CMK (cell line): ENCODE measurements around the gene RABEP1.
A peak's percentile ranks its signal among the peaks of the same experiment; 100 is the strongest.

Source experiments
- DNase-seq: peaks from one replicate; pipeline ENCODE4 v3.0.0-alpha.2; 2010; ENCODE audit warnings: low read depth

The RABEP1 gene

DNA sequence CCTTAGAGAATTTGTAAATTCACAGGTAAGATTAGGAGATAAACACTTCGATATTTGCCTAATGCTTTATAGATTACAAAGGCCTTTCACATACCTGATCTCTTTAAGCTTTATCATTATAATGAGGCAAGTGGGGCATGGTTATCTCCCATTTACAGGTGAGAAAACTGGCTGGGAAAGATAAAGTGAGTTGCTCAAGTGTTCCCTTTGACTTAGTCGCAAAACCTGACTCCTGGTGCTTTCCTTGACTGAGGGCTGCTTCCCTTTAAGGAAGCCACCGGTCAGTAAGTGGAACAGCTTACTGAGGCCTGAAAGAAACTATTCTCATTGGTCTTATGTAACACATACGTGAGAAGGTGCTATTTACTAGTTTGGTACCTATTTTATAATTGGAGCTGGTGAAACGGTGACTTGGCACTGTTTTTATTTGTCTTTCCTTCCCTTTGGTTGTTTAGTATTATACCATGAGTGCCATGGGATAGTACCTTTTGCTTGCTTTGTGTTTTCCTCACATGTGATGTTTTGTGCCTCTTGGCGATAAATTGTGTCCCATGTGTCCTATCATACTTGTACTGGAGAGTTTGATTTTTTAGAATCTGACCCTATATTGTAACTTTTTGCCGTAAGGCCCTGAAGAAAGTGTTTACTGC lies 80.2 kb downstream of the RABEP1 start:
- no peak for DNase-seq

GRCh38 chr17:5364156-5364555 lies 82.1 kb downstream of the RABEP1 start:
- no peak for DNase-seq

DNA sequence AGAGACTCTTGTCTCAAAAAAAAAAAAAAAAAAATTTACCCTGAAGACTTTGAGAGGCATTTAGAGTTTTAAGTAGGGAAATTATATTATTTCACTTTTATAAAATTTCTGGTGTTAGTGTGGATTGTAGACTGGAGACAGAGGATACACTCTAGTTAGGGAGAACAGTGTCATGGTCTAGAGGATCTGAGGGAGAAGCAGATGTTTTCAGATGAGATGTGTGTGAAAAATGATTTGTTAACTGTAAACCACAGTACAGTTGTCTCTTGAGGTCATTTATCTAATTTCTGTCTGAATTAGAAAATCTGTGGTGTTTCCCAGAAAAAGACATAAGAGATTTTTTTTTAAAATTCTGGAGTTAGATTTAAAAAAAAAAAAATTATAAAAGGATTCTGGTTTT lies 82.6 kb downstream of the RABEP1 start:
- no peak for DNase-seq

GRCh38 chr17:5365831-5366230 lies 83.7 kb downstream of the RABEP1 start:
- DNase-seq: no peak

GRCh38 chr17:5370411-5370810 lies 88.3 kb downstream of the RABEP1 start:
- DNase-seq: no peak

DNA sequence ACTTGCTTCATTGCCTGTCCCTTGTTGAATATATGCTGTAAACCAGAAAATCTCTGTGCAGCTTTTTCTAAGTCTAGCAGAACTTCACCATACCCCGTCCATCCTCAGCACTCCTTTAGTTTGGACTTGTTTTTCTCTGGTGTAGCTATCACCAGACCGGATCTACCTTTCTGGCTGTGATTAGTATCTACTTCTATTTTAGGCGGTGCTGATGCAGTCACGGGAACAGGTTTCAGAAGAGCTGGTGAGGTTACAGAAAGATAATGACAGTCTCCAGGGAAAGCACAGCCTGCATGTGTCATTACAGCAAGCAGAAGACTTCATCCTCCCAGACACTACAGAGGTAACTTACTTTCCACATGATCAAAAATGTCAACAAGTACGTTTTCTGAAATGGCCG lies 91.0 kb downstream of the RABEP1 start:
- no peak for DNase-seq

DNA sequence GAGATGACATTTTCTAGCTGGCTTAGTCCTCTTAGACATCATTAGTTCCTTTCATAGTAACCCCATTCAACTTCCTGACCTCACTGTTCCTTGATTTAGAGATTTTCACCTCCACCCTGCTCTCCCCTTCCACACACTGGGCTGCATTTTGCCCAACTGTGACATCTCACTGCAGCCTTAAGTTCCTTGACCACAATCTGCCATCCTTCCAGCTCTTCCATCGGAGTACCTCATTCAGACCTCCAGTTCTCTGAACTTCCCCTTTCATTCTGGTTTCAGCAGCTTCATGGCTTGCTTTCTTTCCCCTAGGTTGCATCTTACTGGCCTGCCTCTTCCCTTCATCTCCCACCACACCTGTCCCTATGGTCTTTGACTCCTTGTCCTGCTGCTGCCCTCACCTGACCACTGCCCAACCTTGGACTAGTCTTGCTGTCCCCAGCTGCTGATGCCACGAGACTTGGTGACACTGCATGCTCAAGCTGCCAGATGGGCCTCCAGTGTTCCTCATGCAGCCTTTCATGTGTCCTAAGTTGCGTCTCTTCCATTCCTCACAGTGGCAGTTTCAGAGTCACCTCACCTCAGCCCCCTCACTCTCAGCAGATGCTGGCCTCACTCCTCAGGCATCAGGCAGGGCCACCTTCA lies 96.6 kb downstream of the RABEP1 start:
- no peak for DNase-seq

- no peak for DNase-seq
These were observed 97.4 kb downstream of the RABEP1 start for GRCh38 chr17:5379351-5380107.

DNA sequence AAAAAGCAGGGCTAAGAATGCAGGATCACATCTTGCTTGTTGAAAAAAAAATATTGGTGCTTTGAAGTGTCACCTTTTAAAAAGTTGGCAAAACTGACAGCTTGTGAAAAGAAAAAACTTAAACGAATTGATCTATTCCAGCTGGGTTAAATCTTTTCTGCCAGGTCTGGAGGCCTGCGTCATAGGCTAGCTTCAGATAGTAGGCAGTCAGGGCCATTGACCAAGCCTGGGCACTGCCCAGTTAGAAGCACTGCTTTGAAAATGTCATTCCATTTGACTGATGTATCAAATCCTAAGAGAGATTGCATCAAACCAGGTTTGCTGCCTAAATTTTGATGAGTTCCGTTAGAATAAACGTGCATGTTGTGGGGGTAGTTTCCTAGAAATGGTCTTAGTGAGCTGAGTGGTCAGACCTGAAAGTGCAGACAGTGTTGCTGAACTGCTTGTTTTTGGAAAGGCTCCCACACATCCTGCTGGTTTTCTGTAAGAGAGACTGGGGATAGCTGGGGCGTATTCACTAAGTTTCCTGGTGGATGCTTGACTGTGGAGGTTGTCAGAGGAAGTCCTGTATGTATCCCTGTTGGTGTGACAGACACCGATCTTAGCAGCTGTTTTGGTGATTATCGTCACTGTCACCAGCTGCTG lies 98.5 kb downstream of the RABEP1 start:
- no peak for DNase-seq

GRCh38 chr17:5381542-5381941 lies 99.5 kb downstream of the RABEP1 start:
- DNase-seq: no peak

GRCh38 chr17:5391678-5392077 lies 109.6 kb downstream of the RABEP1 start:
- DNase-seq: no peak

- no peak for DNase-seq
These were observed 114.5 kb downstream of the RABEP1 start for GRCh38 chr17:5396612-5397011.

DNA sequence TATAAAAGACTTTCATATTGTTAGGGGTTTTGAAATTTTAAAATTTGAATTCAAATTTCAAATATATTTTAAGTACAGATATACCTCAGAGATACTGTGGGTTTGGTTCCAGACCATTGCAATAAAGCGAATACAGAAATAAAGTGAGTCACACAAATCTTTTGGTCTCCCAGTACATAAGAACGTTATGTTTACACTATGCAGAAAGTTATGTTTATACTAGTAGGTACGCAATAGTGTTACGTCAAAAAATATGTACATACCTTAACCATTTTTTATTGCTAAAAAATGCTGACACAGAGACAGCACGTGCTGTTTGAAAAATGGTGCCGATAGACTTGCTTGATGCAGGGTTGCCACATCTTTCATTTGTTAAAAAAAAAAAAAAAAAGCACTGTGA lies 117.7 kb downstream of the RABEP1 start:
- no peak for DNase-seq

- DNase-seq: no peak
These were observed 123.3 kb downstream of the RABEP1 start for GRCh38 chr17:5405400-5405799.

DNA sequence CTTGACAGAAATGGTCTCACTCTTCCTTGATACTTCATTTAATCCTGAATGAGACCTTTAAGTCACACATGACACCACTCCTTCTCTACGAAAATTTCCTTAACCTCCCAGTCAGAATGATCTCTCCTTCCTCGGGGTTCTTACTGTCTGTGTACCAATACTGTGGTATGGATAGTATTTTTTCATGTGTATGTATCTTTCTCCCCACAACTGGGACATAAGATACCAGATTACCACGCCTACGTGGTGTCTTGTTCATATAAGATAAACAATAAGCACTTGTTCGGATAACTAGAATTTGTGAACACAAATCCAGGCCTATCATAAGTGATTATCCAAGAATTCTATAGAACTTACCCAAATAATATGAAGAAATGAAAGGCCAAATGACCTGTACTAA lies 126.1 kb downstream of the RABEP1 start:
- DNase-seq: no peak

- DNase-seq: no peak
These were observed 128.6 kb downstream of the RABEP1 start for GRCh38 chr17:5410594-5411272.

GRCh38 chr17:5413682-5414081 lies 131.6 kb downstream of the RABEP1 start:
- no peak for DNase-seq

GRCh38 chr17:5416901-5417300 lies 134.8 kb downstream of the RABEP1 start:
- DNase-seq: no peak

DNA sequence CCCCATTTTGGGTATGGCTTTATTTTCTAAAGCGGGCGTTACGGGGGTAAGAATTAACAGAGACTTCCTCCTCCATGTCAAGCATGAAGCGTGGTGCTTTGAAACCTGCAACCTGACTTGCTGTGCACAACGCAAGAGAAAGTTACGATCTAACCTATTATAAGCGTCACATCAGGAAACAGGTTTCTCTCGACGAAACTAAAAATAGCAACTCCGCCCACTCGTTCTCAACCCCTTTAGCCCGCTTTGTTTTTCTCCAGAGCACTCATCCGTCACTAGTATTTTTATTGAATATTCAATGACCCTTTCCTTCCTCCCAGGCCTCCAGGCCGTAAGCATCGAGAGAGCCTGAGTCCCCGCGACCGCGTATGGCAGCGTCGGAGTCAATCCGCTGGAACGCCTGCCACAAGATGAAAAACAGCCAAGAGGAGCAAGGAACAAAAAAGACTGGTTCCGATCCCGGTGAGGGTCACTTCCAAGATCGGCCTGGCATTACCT lies 136.8 kb downstream of the RABEP1 start:
- DNase-seq: no peak

DNA sequence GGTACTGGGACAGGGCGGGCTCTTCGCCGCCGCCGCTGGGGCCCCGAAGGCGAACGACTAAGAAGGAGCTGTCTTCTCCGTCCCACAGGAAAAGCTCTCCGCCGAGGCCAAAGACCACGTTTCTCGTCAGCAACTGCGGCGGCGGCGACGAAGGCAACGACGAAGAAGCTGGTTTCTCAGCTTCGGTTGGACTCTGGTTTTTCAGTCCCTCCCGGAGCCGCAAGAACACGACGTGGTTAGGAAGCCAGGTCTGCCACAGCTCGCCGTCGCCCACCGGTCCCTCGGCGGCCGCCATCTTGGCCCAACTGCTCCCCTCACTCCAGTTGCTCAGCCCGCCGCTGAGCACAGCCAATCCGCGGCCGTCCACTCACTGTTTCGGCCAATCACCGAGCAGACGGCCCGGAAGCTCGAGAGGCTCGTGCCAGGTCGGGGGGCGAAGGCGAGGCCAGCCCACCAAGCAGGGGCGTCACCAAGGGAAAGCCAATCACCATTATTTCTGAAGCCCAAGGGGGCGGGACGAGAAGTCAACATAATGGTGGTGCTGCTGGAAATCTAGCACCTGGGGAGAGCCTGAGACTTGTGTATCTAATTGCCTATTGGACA lies 137.4 kb downstream of the RABEP1 start, which contains the start of gene NUP88:
Gene NUP88, minus strand, starts transcription at position 307 of the 603 bp plus-strand sequence. Its CDS starts 12 bp downstream, at position 295.
- DNase-seq: peak; percentile 66

DNA sequence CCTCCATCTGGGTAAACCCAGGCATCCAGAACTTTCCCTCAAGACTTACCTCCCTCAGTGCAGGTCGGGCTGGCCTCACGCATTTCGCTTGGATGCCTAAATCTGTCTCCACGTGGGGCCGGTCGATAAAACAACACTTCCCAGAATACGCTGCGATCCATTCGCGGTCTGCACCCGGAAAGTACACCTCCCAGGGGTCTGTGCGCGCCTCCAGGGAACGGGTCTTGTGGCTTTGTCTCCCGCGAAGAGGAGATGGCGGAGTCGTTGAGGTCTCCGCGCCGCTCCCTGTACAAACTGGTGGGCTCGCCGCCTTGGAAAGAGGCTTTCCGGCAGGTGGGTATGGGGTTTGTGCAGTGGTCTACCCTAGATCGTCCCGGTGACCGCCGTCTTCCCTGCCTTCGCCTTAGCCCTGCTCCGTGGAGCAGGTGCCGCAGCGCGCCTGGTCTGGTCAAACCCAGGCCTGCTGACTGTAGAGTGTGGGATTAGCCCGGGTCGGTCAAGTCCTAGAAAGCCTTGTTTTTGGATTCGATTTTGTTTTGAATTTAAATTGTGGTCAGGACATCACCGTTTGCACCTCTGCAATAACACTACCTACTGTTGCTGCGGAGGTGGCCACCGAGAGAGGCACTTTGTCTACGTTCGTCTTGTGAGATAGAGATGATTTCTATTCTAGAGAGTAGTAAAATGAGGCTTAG lies 138.0 kb downstream of the RABEP1 start, which contains the start of gene RPAIN:
Gene RPAIN, plus strand, starts transcription at position 224 of the 695 bp plus-strand sequence. Its CDS starts 29 bp downstream, at position 253.
- DNase-seq: peak; percentile 45
